Measurements from ENCODE around the gene PFKM. TPM values are rescaled to one million over a fixed set of nuclear protein-coding genes. Genes with fewer than 3 reads are reported as not detected.

The PFKM gene
- total RNA-seq, 1 experiment from 2014 or later, result 92.4 TPM

GRCh38 chr12:48128800-48129199 lies 9.6 kb downstream of the PFKM start:
- Histone ChIP-seq H2BK120ac (ENCODE audit: low read depth, low read length, poor library complexity, severe bottlenecking) (no peak overlapping the region), H2BK5ac (ENCODE audit: insufficient read length, low read length) (no peak overlapping the region), H3K23ac (ENCODE audit: insufficient read length, low read depth, low read length) (no peak overlapping the region), H3K14ac (ENCODE audit: insufficient read depth, low read length) (no peak overlapping the region), H2BK15ac (ENCODE audit: low read depth, low read length) (no peak overlapping the region), H4K20me1 (ENCODE audit: control insufficient read depth, insufficient read depth, insufficient read length) (no peaks in the 10 kb centered on the region), H3K9me3 (ENCODE audit: control insufficient read depth, low read depth, low read length) (no peaks in the 10 kb centered on the region), H2BK20ac (ENCODE audit: low read depth, low read length, poor library complexity, severe bottlenecking) (no peak overlapping the region), H2AK5ac (ENCODE audit: insufficient read length, low read length) (no peak overlapping the region), H3K79me2 (ENCODE audit: insufficient read depth, low read length) (no peaks in the 10 kb centered on the region), H2AFZ (ENCODE audit: low read length) (no peak overlapping the region), H2BK12ac (ENCODE audit: insufficient read length, low read depth, low read length) (no peak overlapping the region), H3K18ac (ENCODE audit: insufficient read length, low read depth, low read length) (no peak overlapping the region), H3K27ac (ENCODE audit: insufficient read length, low read depth, low read length) (no peak overlapping the region), H3K4me2 (ENCODE audit: insufficient read depth, insufficient read length, low read length) (no peak overlapping the region), H3K79me1 (ENCODE audit: insufficient read depth, low read depth, low read length, poor library complexity, severe bottlenecking) (no peaks in the 10 kb centered on the region), H3K56ac (ENCODE audit: insufficient read length, low read depth, low read length) (no peak overlapping the region), H3T11ph (ENCODE audit: low read length) (no peak overlapping the region), H4K8ac (replicated peaks; ENCODE audit: insufficient read length, low read depth, low read length) (no peak overlapping the region), H3K23me2 (ENCODE audit: insufficient read length, low read depth, low read length, poor library complexity, severe bottlenecking) (no peaks in the 10 kb centered on the region), H3K9ac (ENCODE audit: extremely low read depth, insufficient read length, low read length) (no peak overlapping the region), H4K91ac (ENCODE audit: insufficient read length, low read depth, low read length) (no peak overlapping the region), H4K5ac (ENCODE audit: insufficient read length, low read depth, low read length) (no peak overlapping the region), H3K27me3 (ENCODE audit: insufficient read depth, low read length) (no peaks in the 10 kb centered on the region), H3K4me1 (ENCODE audit: insufficient read depth, low read length) (no peaks in the 10 kb centered on the region), H3K4ac (ENCODE audit: low read depth, low read length) (no peak overlapping the region)
- no peaks in the 10 kb centered on the region for H3K9me3 Mint-ChIP-seq
- no peaks in the 10 kb centered on the region; the same call in 1 of the 2 replicates for H3K27me3 Mint-ChIP-seq (ENCODE audit: low read depth)
- no peak overlapping the region for H3K4me3 Mint-ChIP-seq
- no peak overlapping the region for H3K27ac Mint-ChIP-seq
- no CpG with 5 or more reads among the region's 1 CpG for WGBS (ENCODE audit: extremely low coverage, insufficient read length, low lambda C conversion rate)
- TF ChIP-seq, protein P1, sequence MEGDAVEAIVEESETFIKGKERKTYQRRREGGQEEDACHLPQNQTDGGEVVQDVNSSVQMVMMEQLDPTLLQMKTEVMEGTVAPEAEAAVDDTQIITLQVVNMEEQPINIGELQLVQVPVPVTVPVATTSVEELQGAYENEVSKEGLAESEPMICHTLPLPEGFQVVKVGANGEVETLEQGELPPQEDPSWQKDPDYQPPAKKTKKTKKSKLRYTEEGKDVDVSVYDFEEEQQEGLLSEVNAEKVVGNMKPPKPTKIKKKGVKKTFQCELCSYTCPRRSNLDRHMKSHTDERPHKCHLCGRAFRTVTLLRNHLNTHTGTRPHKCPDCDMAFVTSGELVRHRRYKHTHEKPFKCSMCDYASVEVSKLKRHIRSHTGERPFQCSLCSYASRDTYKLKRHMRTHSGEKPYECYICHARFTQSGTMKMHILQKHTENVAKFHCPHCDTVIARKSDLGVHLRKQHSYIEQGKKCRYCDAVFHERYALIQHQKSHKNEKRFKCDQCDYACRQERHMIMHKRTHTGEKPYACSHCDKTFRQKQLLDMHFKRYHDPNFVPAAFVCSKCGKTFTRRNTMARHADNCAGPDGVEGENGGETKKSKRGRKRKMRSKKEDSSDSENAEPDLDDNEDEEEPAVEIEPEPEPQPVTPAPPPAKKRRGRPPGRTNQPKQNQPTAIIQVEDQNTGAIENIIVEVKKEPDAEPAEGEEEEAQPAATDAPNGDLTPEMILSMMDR (conservative IDR thresholded peaks at IDR 0.05), result no peak
- H3K36me3 Mint-ChIP-seq (ENCODE audit: insufficient read depth in 1 of 3, low read depth in 3 of 3), result peaks cover 23 to 79% (median 72%) of the 10 kb centered on the region in 3 experiments
- no peaks in the 10 kb centered on the region for H3K4me1 Mint-ChIP-seq
- DNase-seq, result no peak
